Prostate gland (tissue), 2 donors: Measurements from ENCODE around the gene IL5. TPM values are rescaled to one million over a fixed set of nuclear protein-coding genes. Genes with fewer than 3 reads are reported as not detected.
A peak's percentile ranks its signal among the peaks of the same experiment; 100 is the strongest.

Experiments used
- DNase-seq: peaks from one replicate; pipeline ENCODE4 v3.0.0-alpha.2; 2019; ENCODE audit warnings: low spot score
- H3K27ac ChIP-seq, 2 donors: fragments of 200-600 bp; sonication (generic); 2 replicates each; pipeline ENCODE4 v1.5.1; 2017 to 2019
- H3K27me3 ChIP-seq: fragments of 200-600 bp; sonication (generic); replicated peaks from 2 replicates; pipeline ENCODE4 v1.5.1; 2019; ENCODE audit not compliant: insufficient read depth
- H3K36me3 ChIP-seq, 2 donors: fragments of 200-600 bp; sonication (generic); 1 replicate in 1 of 2; 2 replicates in 1 of 2; pipeline versions ENCODE4 v1.5.1 to v1.8.1; 2017 to 2019
- H3K4me1 ChIP-seq: fragments of 200-600 bp; sonication (generic); replicated peaks from 2 replicates; pipeline ENCODE4 v1.5.1; 2019
- H3K4me3 ChIP-seq, 2 donors: fragments of 200-600 bp; sonication (generic); 2 replicates each; pipeline ENCODE4 v1.5.1; 2017 to 2019
- H3K9me3 ChIP-seq: fragments of 200-600 bp; sonication (generic); 2 replicates; pipeline ENCODE4 v1.5.1; 2017
- POLR2A ChIP-seq: fragments of 450-650 bp; IDR thresholded peaks from one replicate; pipeline ENCODE4 v1.6.1; 2016; ENCODE audit warnings: antibody characterized with exemption, mild to moderate bottlenecking
- POLR2AphosphoS5 ChIP-seq: sonication (generic); formaldehyde crosslinking; IDR thresholded peaks from one replicate; pipeline ENCODE4 v1.6.1; 2017; ENCODE audit warnings: antibody characterized with exemption
- WGBS: methylation state at CpG from one replicate; pipeline ENCODE4 v1.1.5; 2018; 5-methylcytosine and 5-hydroxymethylcytosine counted together
- intact Hi-C: fragments of 100-400 bp; cut with DNase I; formaldehyde crosslinking; loops from one replicate; pipeline ENCODE4 v1.14.2; 2022
- total RNA-seq, 2 donors: library from RNA; depleted of rRNA; stranded (reverse); fragments of >200 nt; gene quantifications; one replicate each; pipeline ENCODE4 v1.1.0, GENCODE V29; 2016
- TF ChIP-seq, protein P1 (sequence below), 4 experiments: fragments of 200-600 bp in 2 of 4; fragments of 450-650 bp in 2 of 4; sonication (generic) in 2 of 4; IDR thresholded peaks; 1 replicate in 3 of 4; 2 replicates in 1 of 4; pipeline ENCODE4 v1.5.1; 2016 to 2019; ENCODE audit warnings: antibody characterized with exemption in 4 of 4, mild to moderate bottlenecking in 2 of 4, moderate library complexity in 2 of 4

Gene IL5
- total RNA-seq, 2 donors from 2014 or later = not detected

DNA sequence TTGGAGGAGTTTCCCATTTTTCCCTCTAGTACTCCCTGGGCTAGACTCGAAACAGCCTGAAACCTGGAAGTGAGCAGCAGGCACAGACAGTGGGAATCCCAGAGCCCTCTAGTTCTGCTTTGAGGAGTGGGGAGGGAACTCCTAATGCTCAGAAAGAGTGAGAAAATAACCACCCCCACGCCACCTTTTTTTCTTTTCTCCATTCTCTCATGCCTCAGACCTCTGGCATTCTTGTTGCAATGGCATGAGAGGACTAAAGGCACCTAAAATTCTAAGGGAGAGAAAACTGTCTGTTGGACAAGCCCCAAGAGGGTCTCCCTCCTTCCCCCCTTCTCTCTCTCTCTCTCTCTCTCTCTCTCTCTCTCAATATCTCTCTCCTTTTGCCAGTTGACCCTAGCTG is 37.7 kb downstream of the IL5 start:
- TF ChIP-seq POLR2A = no peak
- TF ChIP-seq, protein P1, sequence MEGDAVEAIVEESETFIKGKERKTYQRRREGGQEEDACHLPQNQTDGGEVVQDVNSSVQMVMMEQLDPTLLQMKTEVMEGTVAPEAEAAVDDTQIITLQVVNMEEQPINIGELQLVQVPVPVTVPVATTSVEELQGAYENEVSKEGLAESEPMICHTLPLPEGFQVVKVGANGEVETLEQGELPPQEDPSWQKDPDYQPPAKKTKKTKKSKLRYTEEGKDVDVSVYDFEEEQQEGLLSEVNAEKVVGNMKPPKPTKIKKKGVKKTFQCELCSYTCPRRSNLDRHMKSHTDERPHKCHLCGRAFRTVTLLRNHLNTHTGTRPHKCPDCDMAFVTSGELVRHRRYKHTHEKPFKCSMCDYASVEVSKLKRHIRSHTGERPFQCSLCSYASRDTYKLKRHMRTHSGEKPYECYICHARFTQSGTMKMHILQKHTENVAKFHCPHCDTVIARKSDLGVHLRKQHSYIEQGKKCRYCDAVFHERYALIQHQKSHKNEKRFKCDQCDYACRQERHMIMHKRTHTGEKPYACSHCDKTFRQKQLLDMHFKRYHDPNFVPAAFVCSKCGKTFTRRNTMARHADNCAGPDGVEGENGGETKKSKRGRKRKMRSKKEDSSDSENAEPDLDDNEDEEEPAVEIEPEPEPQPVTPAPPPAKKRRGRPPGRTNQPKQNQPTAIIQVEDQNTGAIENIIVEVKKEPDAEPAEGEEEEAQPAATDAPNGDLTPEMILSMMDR (IDR thresholded peaks at IDR 0.05) = no peak
- no peak overlapping the region for H3K27ac ChIP-seq
- no peaks in the 10 kb centered on the region for H3K27me3 ChIP-seq
- H3K4me1 ChIP-seq = peaks cover 2% of the 10 kb centered on the region
- no peaks in the 10 kb centered on the region for H3K36me3 ChIP-seq
- no peaks in the 10 kb centered on the region for H3K9me3 ChIP-seq
- WGBS = 74% methylated on average over 2 of the region's 2 CpGs
- no peak for DNase-seq
- H3K4me3 ChIP-seq = no peak overlapping the region
- intact Hi-C loops = no loop called here

DNA sequence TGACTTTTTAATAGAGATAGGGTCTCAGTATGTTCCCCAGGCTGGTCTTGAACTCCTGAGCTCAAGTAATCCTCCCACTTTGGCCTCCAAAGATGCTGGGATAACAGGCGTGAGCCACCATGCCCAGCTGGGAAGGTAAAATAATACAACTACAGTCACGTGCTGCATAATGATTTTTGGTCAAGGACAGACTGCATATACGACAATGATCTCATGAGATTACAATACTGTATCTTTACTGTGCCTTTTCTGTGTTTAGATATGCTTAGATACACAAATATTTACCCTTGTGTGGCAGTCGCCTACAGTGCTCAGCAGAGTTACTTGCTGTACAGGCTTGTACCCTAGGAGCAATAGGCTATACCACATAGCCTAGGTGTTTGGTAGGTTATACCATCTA is 38.6 kb downstream of the IL5 start:
- Histone ChIP-seq H3K4me3 (no peak overlapping the region), H3K27ac (peak overlapping the region in 1 of 2 donors; percentile 32), H3K4me1 (peaks cover 2% of the 10 kb centered on the region), H3K27me3 (no peaks in the 10 kb centered on the region), H3K36me3 (no peaks in the 10 kb centered on the region), H3K9me3 (no peaks in the 10 kb centered on the region)
- peak; percentile 9 for DNase-seq
- WGBS = 55% methylated on average over 4 of the region's 4 CpGs
- intact Hi-C loops = no loop called here
- TF ChIP-seq, protein P1 (IDR thresholded peaks at IDR 0.05) = no peak
- TF ChIP-seq POLR2AphosphoS5 = peak; percentile 41

DNA sequence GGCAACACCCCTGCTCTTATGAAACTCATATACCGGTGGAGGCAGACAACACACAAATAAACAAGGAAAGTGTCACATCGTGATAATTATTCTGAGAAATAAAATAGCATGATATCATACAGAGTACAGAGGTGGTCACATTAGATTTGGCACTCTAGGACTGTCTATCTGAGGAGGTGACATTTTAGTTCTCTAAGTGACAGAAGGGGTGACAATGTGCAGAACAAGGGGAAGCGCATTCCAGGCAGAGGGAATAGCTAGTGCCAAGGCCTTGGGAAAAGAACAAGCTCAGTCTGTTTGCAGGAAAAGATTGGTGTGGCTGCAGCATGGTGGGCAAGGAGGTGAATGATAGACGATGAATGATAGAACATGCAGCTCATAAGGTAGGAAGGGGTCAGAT is 40.1 kb downstream of the IL5 start:
- no peak for TF ChIP-seq POLR2A
- TF ChIP-seq, protein P1 (IDR thresholded peaks at IDR 0.05) = no peak
- TF ChIP-seq POLR2AphosphoS5 = no peak
- H3K27me3 ChIP-seq = no peaks in the 10 kb centered on the region
- WGBS = 86% methylated on average over 4 of the region's 4 CpGs
- no peak overlapping the region for H3K27ac ChIP-seq
- H3K4me1 ChIP-seq = peaks cover 2% of the 10 kb centered on the region
- H3K9me3 ChIP-seq = no peaks in the 10 kb centered on the region
- DNase-seq = no peak
- no peaks in the 10 kb centered on the region for H3K36me3 ChIP-seq
- intact Hi-C loops = no loop called here
- no peak overlapping the region for H3K4me3 ChIP-seq

DNA sequence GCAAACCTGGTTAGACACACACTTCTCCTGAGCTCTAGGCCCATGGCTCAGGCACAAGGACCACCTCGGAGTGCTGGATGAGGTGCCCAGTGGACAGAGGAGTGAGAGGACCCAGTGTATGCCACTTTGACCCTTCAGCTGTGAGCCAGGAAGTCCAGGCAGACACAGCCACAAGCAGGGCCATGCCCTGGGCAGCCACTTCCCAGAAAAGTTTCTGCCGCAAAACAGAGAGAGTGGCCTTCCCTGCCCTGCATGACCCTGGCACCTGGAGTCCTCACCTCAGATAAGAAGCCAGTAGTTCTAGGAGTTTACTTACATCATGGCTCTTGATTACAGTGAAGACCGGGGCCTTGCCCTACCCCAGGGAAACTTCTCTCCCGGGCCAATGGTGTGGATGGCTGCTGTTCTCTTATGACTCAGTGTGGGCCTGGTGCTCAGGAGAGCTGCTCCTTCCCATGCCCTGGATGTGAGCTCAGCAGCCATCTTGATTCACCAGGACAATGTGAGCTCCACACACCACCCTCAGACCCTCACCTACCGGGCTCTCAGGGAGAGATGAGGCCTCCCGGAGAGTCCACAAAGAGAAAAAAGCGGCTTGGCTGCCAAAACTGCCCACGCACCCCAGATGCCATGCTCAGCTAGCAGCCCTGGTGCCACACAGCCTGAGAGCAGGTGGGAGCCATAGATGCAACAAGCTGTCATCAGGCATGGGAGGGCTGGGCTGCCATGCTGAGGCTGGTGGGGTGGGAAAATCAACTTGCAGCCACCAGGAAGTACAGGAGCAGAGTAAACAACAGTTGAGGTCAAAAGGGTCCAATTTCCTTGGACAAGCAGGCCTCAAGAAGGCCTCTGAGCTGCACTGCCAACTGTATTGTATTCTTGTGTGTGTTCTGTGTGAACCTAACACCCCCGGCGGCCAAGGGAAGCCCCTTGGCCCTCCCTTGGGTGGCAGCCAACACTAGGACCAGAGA is 41.1 kb downstream of the IL5 start:
- H3K27ac ChIP-seq = no peak overlapping the region
- H3K27me3 ChIP-seq = no peaks in the 10 kb centered on the region
- H3K4me1 ChIP-seq = peaks cover 2% of the 10 kb centered on the region
- TF ChIP-seq POLR2A (no peak), POLR2AphosphoS5 (no peak)
- TF ChIP-seq, protein P1 (IDR thresholded peaks at IDR 0.05) = no peak
- H3K4me3 ChIP-seq = no peak overlapping the region
- DNase-seq = peak; percentile 3
- H3K9me3 ChIP-seq = no peaks in the 10 kb centered on the region
- 67% methylated on average over 8 of the region's 10 CpGs for WGBS
- intact Hi-C loops = loop anchor here (1.0 to 2.0 kb wide), 2 partner anchors 83 to 116 kb away; no protein-coding TSS in a partner anchor
- H3K36me3 ChIP-seq = no peaks in the 10 kb centered on the region

DNA sequence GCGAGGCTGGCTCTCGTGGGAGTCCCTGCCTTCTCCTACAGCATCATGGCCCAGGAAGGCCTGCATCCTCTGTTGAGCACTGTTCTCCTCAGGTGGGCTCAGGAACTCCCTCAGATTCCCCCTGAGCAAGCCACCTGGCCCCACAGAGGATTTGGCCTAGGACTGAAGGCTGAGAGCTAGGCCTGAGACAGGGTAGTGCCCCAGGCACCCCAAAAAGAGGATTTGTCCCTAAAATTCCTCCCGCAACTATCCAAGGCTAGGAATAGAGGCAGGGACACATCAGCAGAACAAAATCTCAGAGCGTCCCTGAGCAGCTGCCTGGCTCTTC is 41.7 kb downstream of the IL5 start:
- peak overlapping the region in 1 of 2 donors; percentile 38 for H3K27ac ChIP-seq
- intact Hi-C loops = loop anchor here (1.0 to 2.0 kb wide), 2 partner anchors 83 to 115 kb away; no protein-coding TSS in a partner anchor
- TF ChIP-seq POLR2A (no peak), POLR2AphosphoS5 (no peak)
- TF ChIP-seq, protein P1 (IDR thresholded peaks at IDR 0.05) = no peak
- H3K9me3 ChIP-seq = no peaks in the 10 kb centered on the region
- no peak overlapping the region for H3K4me3 ChIP-seq
- no peak for DNase-seq
- no peaks in the 10 kb centered on the region for H3K27me3 ChIP-seq
- WGBS = 82% methylated on average over 4 of the region's 4 CpGs
- H3K4me1 ChIP-seq = peaks cover 2% of the 10 kb centered on the region
- no peaks in the 10 kb centered on the region for H3K36me3 ChIP-seq
